ENCODE measurements around the gene PRPSAP2. TPM values are rescaled to one million over a fixed set of nuclear protein-coding genes. Genes with fewer than 3 reads are reported as not detected.

PRPSAP2 gene
- polyA plus RNA-seq, 4 donors, result 56.0 to 68.6 (median 62.8) TPM

GRCh38 chr17:18977021-18977420 lies 119.1 kb downstream of the PRPSAP2 start:
- no peak for DNase-seq (ENCODE audit: low read depth in 4 of 4, low spot score in 3 of 4)

- DNase-seq (ENCODE audit: low read depth in 4 of 4, low spot score in 3 of 4), result no peak
Measured at GRCh38 chr17:18977646-18978045, 119.7 kb downstream of the PRPSAP2 start.

- no peak for DNase-seq (ENCODE audit: low read depth in 4 of 4, low spot score in 3 of 4)
Measured at GRCh38 chr17:18978050-18978449, 120.1 kb downstream of the PRPSAP2 start.

GRCh38 chr17:18978655-18979054 lies 120.7 kb downstream of the PRPSAP2 start:
- no peak for DNase-seq (ENCODE audit: low read depth in 4 of 4, low spot score in 3 of 4)

Other genes starting within 250 kb of the PRPSAP2 start
- under 1 TPM in 1 of 4 donors, not detected in 3; 0.03 TPM for gene TBC1D28, start 213.7 kb upstream of the PRPSAP2 start, polyA plus RNA-seq (ENCODE audit: insufficient read length in 4 of 4)
- 1 to 10 TPM; 4.4 to 6.6 (median 4.7) TPM for gene FOXO3B, start 175.8 kb upstream of the PRPSAP2 start, polyA plus RNA-seq (ENCODE audit: insufficient read length in 4 of 4)
- under 1 TPM; 0.32 to 0.73 (median 0.56) TPM for gene FBXW10, start 114.1 kb upstream of the PRPSAP2 start, polyA plus RNA-seq (ENCODE audit: insufficient read length in 4 of 4)
- 10 to 100 TPM; 38.2 to 54.5 (median 50.6) TPM for gene TVP23B, start 76.9 kb upstream of the PRPSAP2 start, polyA plus RNA-seq (ENCODE audit: insufficient read length in 4 of 4)
- under 1 TPM; 0.28 to 0.59 (median 0.56) TPM for gene SLC5A10, start 94.0 kb downstream of the PRPSAP2 start, polyA plus RNA-seq (ENCODE audit: insufficient read length in 4 of 4)
- 1 to 10 TPM; 6.9 to 8.5 (median 7.4) TPM for gene FAM83G, start 146.6 kb downstream of the PRPSAP2 start, polyA plus RNA-seq (ENCODE audit: insufficient read length in 4 of 4)
- 1 to 10 TPM; 6.0 to 7.4 (median 6.1) TPM for gene GRAP, start 188.8 kb downstream of the PRPSAP2 start, polyA plus RNA-seq (ENCODE audit: insufficient read length in 4 of 4)